HepG2 (cell line): ENCODE data around the gene FOXN3. TPM values are rescaled to one million over a fixed set of nuclear protein-coding genes. Genes with fewer than 3 reads are reported as not detected.

Experiments
- CCAR2 ChIP-seq: fragments of 200-400 bp; formaldehyde crosslinking; optimal IDR thresholded peaks from 2 replicates; pipeline ENCODE3; 2018; ENCODE audit warnings: low read depth, mild to moderate bottlenecking, low read length, moderate library complexity
- DPF2 ChIP-seq: sonication (generic); formaldehyde crosslinking; IDR thresholded peaks from 2 replicates; pipeline ENCODE4 v1.4.0; 2020; ENCODE audit warnings: mild to moderate bottlenecking, low read depth, missing genetic modification reagents, borderline replicate concordance
- GZF1 ChIP-seq: sonication (generic); formaldehyde crosslinking; IDR thresholded peaks from 2 replicates; pipeline ENCODE4 v1.5.1; 2020; ENCODE audit warnings: mild to moderate bottlenecking, missing genetic modification reagents
- HMGA1 ChIP-seq: sonication (generic); formaldehyde crosslinking; conservative IDR thresholded peaks from 2 replicates; pipeline ENCODE4 v1.4.0; 2020; ENCODE audit warnings: missing genetic modification reagents
- MBNL3 ChIP-seq: fragments of 250-450 bp; sonication (Bioruptor Pico); conservative IDR thresholded peaks from 2 replicates; pipeline ENCODE4 v1.8.0; 2022; ENCODE audit warnings: mild to moderate bottlenecking, inconsistent platforms
- MED8 ChIP-seq: sonication (generic); formaldehyde crosslinking; IDR thresholded peaks from 2 replicates; pipeline ENCODE4 v1.8.1; 2023; ENCODE audit warnings: mild to moderate bottlenecking, missing genetic modification reagents; ENCODE audit not compliant: insufficient replicate concordance
- NFYC ChIP-seq: IDR thresholded peaks from 2 replicates; pipeline ENCODE4 v1.6.1; 2016; ENCODE audit warnings: missing genetic modification reagents, missing compliant biosample characterization
- POLR2A ChIP-seq, 2 experiments: IDR thresholded peaks; 2 replicates each; pipeline ENCODE4 v1.6.1; 2011; ENCODE audit warnings: low read depth in 2 of 2, low read length in 2 of 2, mild to moderate bottlenecking in 1 of 2, moderate library complexity in 1 of 2; ENCODE audit not compliant: insufficient read depth in 1 of 2
- POLR2AphosphoS5 ChIP-seq: IDR thresholded peaks from 2 replicates; pipeline ENCODE4 v1.6.1; 2012; ENCODE audit warnings: low read depth, low read length
- STAT5B ChIP-seq: sonication (generic); formaldehyde crosslinking; IDR thresholded peaks from 2 replicates; pipeline ENCODE4 v1.4.0; 2020; ENCODE audit warnings: missing genetic modification reagents
- TEAD2 ChIP-seq: sonication (generic); formaldehyde crosslinking; IDR thresholded peaks from 2 replicates; pipeline ENCODE4 v1.9.0; 2021; ENCODE audit warnings: missing genetic modification reagents
- XRCC5 ChIP-seq: fragments of 200-400 bp; formaldehyde crosslinking; optimal IDR thresholded peaks from 2 replicates; pipeline ENCODE3; 2017; ENCODE audit warnings: mild to moderate bottlenecking, low read length
- ZBTB20 ChIP-seq: sonication (generic); formaldehyde crosslinking; IDR thresholded peaks from 2 replicates; pipeline ENCODE4 v1.8.1; 2023; ENCODE audit warnings: missing genetic modification reagents, low read depth, mild to moderate bottlenecking, borderline replicate concordance
- ZFP36L2 ChIP-seq: sonication (generic); formaldehyde crosslinking; IDR thresholded peaks from 2 replicates; pipeline ENCODE4 v1.4.0; 2020; ENCODE audit warnings: missing genetic modification reagents
- ZFYVE20 ChIP-seq: sonication (generic); formaldehyde crosslinking; IDR thresholded peaks from 2 replicates; pipeline ENCODE4 v1.8.0; 2023; ENCODE audit warnings: low read depth, mild to moderate bottlenecking, moderate library complexity, missing genetic modification reagents, borderline replicate concordance
- ZNF501 ChIP-seq: sonication (generic); formaldehyde crosslinking; IDR thresholded peaks from 2 replicates; pipeline ENCODE4 v1.5.1; 2020; ENCODE audit warnings: mild to moderate bottlenecking, moderate library complexity, missing genetic modification reagents
- ZNF577 ChIP-seq: sonication (generic); formaldehyde crosslinking; IDR thresholded peaks from 2 replicates; pipeline ENCODE4 v1.4.0; 2020; ENCODE audit warnings: mild to moderate bottlenecking, low read depth, missing genetic modification reagents, borderline replicate concordance
- ZNF589 ChIP-seq: sonication (generic); formaldehyde crosslinking; conservative IDR thresholded peaks from 2 replicates; pipeline ENCODE4 v1.8.0; 2022; ENCODE audit warnings: mild to moderate bottlenecking, moderate library complexity, missing genetic modification reagents
- ZNF790 ChIP-seq: sonication (generic); formaldehyde crosslinking; IDR thresholded peaks from 2 replicates; pipeline ENCODE4 v1.8.0; 2022; ENCODE audit warnings: missing genetic modification reagents, mild to moderate bottlenecking, borderline replicate concordance
- ZSCAN9 ChIP-seq: IDR thresholded peaks from 2 replicates; pipeline ENCODE4 v1.6.1; 2016; ENCODE audit warnings: borderline replicate concordance
- polyA plus RNA-seq, 8 experiments: library from polyadenylated mRNA; depleted of rRNA in 3 of 8; stranded (reverse) in 7 of 8; unstranded in 1 of 8; fragments of >200 nt; fragmentation: Illumina TruSeq in 4 of 8; extraction: Trizol in 4 of 8; gene quantifications; 2 replicates each; pipeline versions ENCODE4 v1.2.1 to v1.2.3, GENCODE V29; 2011 to 2016; ENCODE audit warnings: low read depth in 4 of 8, missing spikeins in 1 of 8, mixed read lengths in 1 of 8; ENCODE audit not compliant: insufficient read depth in 1 of 8
- total RNA-seq, 5 experiments: library from RNA; depleted of rRNA; stranded (reverse); fragments of >200 nt; fragmentation: Illumina TruSeq; extraction: Trizol; gene quantifications; 2 replicates each; pipeline ENCODE4 v1.2.3, GENCODE V29; 2016; ENCODE audit warnings: low read depth in 1 of 5
- TF ChIP-seq, protein P1 (sequence below): sonication (generic); formaldehyde crosslinking; IDR thresholded peaks from 2 replicates; pipeline ENCODE4 v1.4.0; 2020; ENCODE audit warnings: missing genetic modification reagents, borderline replicate concordance
- TF ChIP-seq, protein P2 (sequence below): sonication (generic); formaldehyde crosslinking; IDR thresholded peaks from 2 replicates; pipeline ENCODE4 v1.4.0; 2020; ENCODE audit warnings: mild to moderate bottlenecking, low read depth, missing genetic modification reagents
- TF ChIP-seq, protein P3 (sequence below): fragments of 450-650 bp; IDR thresholded peaks from 2 replicates; pipeline ENCODE4 v1.6.1; 2017; ENCODE audit warnings: mild to moderate bottlenecking
- TF ChIP-seq, protein P4 (sequence below): sonication (generic); formaldehyde crosslinking; IDR thresholded peaks from 2 replicates; pipeline ENCODE4 v1.5.0; 2020; ENCODE audit warnings: missing genetic modification reagents

Gene FOXN3
- total and polyA plus RNA-seq, 2 of the 13 experiments (the other 11 are each of a cell fraction or from before 2014, with no cell fraction given), result 32.4 to 70.2 TPM

DNA sequence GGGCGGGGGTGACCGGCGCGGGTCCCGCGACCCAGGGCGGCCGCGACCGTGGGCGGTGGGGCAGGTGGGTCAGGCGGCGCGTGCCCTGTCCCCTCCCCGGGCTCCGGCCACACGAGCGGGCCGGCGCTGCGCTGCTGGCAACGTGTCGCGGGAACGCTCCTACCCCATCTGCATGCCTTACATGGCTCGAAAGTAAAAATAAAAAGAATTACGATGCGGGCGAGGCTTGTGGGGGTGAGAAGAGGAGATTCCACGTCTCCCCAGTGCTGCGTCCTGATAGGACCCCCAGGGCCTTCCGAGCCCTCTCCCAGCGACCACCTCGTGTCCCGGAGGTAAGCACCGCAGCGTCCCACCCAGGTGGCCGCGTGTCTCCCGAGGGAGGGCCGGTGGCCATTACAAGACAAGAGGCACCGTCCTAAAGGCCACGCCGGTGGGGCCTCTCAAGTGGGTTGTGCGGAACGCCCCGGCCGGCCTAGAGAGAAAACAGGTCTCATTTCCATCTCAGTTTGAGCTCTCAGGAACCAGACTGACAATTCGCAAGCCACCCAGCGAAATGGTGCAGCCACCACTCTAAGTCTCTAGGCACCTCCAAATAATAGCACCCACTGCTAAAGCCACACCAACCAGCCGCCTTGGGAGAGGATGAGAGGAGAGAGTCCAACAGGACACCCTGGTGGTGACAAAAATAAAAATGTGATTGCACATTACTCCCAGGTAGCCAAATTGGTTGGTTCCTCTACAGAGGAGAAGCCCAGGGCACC lies 612 bp upstream of the FOXN3 start (continued):
- 0 out of 2 replicates have a peak, but pooled peaks have one; percentile 19 for TF ChIP-seq ZNF790 (CRISPR knock-in tag)
- no peak for TF ChIP-seq MED8 (CRISPR knock-in tag)
- 0 out of 2 replicates have a peak, but pooled peaks have one; percentile 17 for TF ChIP-seq ZBTB20 (CRISPR knock-in tag)
- no peak for TF ChIP-seq TEAD2 (CRISPR knock-in tag)
- TF ChIP-seq, protein P1, sequence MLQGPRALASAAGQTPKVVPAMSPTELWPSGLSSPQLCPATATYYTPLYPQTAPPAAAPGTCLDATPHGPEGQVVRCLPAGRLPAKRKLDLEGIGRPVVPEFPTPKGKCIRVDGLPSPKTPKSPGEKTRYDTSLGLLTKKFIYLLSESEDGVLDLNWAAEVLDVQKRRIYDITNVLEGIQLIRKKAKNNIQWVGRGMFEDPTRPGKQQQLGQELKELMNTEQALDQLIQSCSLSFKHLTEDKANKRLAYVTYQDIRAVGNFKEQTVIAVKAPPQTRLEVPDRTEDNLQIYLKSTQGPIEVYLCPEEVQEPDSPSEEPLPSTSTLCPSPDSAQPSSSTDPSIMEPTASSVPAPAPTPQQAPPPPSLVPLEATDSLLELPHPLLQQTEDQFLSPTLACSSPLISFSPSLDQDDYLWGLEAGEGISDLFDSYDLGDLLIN (CRISPR knock-in tag), result no peak
- TF ChIP-seq ZNF501 (CRISPR knock-in tag), result peak; percentile 29
- no peak for TF ChIP-seq DPF2
- TF ChIP-seq, protein P2, sequence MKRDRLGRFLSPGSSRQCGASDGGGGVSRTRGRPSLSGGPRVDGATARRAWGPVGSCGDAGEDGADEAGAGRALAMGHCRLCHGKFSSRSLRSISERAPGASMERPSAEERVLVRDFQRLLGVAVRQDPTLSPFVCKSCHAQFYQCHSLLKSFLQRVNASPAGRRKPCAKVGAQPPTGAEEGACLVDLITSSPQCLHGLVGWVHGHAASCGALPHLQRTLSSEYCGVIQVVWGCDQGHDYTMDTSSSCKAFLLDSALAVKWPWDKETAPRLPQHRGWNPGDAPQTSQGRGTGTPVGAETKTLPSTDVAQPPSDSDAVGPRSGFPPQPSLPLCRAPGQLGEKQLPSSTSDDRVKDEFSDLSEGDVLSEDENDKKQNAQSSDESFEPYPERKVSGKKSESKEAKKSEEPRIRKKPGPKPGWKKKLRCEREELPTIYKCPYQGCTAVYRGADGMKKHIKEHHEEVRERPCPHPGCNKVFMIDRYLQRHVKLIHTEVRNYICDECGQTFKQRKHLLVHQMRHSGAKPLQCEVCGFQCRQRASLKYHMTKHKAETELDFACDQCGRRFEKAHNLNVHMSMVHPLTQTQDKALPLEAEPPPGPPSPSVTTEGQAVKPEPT (CRISPR knock-in tag), result no peak
- TF ChIP-seq, protein P3, sequence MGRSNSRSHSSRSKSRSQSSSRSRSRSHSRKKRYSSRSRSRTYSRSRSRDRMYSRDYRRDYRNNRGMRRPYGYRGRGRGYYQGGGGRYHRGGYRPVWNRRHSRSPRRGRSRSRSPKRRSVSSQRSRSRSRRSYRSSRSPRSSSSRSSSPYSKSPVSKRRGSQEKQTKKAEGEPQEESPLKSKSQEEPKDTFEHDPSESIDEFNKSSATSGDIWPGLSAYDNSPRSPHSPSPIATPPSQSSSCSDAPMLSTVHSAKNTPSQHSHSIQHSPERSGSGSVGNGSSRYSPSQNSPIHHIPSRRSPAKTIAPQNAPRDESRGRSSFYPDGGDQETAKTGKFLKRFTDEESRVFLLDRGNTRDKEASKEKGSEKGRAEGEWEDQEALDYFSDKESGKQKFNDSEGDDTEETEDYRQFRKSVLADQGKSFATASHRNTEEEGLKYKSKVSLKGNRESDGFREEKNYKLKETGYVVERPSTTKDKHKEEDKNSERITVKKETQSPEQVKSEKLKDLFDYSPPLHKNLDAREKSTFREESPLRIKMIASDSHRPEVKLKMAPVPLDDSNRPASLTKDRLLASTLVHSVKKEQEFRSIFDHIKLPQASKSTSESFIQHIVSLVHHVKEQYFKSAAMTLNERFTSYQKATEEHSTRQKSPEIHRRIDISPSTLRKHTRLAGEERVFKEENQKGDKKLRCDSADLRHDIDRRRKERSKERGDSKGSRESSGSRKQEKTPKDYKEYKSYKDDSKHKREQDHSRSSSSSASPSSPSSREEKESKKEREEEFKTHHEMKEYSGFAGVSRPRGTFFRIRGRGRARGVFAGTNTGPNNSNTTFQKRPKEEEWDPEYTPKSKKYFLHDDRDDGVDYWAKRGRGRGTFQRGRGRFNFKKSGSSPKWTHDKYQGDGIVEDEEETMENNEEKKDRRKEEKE, result no peak
- no peak for TF ChIP-seq CCAR2
- no peak for TF ChIP-seq GZF1
- TF ChIP-seq ZSCAN9 (CRISPR knock-in tag), result 0 out of 2 replicates have a peak, but pooled peaks have one; percentile 11
- TF ChIP-seq NFYC (CRISPR knock-in tag), result no peak
- TF ChIP-seq POLR2AphosphoS5, result no peak
- TF ChIP-seq MBNL3 (CRISPR knock-in tag), result no peak
- no peak for TF ChIP-seq XRCC5
- TF ChIP-seq, protein P4, sequence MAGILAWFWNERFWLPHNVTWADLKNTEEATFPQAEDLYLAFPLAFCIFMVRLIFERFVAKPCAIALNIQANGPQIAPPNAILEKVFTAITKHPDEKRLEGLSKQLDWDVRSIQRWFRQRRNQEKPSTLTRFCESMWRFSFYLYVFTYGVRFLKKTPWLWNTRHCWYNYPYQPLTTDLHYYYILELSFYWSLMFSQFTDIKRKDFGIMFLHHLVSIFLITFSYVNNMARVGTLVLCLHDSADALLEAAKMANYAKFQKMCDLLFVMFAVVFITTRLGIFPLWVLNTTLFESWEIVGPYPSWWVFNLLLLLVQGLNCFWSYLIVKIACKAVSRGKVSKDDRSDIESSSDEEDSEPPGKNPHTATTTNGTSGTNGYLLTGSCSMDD (CRISPR knock-in tag), result no peak
- no peak for TF ChIP-seq HMGA1 (CRISPR knock-in tag)
- no peak for TF ChIP-seq ZNF589
- no peak for TF ChIP-seq ZNF577 (CRISPR knock-in tag)
- 0 out of 2 replicates have a peak, but pooled peaks have one; percentile 53 for TF ChIP-seq ZFYVE20
- TF ChIP-seq ZFP36L2 (CRISPR knock-in tag), result no peak
- TF ChIP-seq POLR2A (IDR thresholded peaks at IDR 0.05; ENCODE audit: insufficient read depth in 1 of 2, low read depth in 2 of 2, low read length in 2 of 2), result peak; percentile 38 to 40; a peak in 2 of 4 replicates
- no peak for TF ChIP-seq STAT5B (CRISPR knock-in tag)
